Effector CD8-positive, alpha-beta T cell (primary cell): ENCODE measurements around the gene CDK19.
"Not testable (repeated sequence)": the region's sequence is repeated elsewhere in the genome, so short reads cannot be mapped to it uniquely, and the experiment has no call there.

ENCODE experiments used
- DNase-seq: peaks from one replicate; lab custom pipeline; 2025; lab: John Stamatoyannopoulos, UW

Gene CDK19

GRCh38 chr6:110577596-110578167 is 237.6 kb downstream of the CDK19 start:
- not testable (repeated sequence) for DNase-seq

- DNase-seq = no peak
Measured at GRCh38 chr6:110575925-110576463, 239.3 kb downstream of the CDK19 start.

DNA sequence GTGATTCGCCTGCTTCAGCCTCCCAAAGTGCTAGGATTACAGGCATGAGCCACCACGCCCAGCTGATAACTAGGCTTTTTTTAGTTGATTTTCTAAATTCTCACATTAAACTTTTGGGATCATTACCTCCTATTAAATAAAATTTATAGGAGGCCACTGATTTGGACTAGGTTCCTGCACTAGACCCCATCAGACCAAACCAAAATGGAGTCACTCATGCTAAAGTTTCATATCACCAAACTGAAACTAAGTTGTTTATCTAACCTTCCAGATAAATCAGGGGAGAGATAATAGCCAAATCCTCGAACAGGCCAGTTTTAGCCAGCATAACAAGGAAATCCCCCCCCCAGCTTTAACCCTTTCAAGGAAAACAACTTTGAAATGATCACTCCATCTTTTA is 240.5 kb downstream of the CDK19 start:
- DNase-seq = no peak

DNA sequence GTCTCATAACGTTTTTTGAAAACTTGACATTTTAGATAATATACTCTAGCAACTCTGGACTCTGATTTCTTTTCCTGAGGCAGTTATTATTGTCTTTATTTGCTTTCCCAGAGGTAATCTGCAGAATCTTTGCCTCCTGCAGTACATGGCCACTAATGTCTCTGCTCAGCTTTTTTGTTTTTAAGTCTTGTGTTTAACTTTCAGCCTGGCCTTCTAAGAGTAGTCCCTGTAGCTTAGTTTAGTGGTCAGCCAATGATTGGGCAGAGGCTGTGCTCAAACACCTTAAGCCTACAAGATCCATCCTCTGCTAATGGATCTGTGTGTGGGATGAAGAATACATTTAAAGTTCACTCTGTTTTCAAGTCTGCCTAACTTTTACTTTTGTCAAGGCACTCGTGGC is 241.7 kb downstream of the CDK19 start:
- no peak for DNase-seq

DNA sequence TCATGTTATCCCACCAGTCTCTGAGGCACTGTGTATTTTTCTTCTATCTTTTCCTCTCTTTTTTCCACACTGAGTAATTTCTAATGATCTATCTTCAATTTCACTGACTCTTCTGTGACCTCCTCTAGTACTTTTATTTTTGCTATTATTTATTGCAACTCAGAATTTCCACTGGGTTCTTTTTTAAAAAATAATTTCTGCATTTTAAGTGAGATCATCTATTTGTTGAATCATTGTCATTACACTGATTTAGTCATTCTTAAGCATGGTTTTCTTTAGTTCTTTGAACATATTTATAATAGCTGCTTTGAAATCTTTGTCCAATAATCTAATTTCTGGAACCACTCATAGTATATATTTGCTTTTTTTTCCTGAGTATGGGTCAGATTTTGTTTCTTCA is 242.1 kb downstream of the CDK19 start:
- no peak for DNase-seq

DNA sequence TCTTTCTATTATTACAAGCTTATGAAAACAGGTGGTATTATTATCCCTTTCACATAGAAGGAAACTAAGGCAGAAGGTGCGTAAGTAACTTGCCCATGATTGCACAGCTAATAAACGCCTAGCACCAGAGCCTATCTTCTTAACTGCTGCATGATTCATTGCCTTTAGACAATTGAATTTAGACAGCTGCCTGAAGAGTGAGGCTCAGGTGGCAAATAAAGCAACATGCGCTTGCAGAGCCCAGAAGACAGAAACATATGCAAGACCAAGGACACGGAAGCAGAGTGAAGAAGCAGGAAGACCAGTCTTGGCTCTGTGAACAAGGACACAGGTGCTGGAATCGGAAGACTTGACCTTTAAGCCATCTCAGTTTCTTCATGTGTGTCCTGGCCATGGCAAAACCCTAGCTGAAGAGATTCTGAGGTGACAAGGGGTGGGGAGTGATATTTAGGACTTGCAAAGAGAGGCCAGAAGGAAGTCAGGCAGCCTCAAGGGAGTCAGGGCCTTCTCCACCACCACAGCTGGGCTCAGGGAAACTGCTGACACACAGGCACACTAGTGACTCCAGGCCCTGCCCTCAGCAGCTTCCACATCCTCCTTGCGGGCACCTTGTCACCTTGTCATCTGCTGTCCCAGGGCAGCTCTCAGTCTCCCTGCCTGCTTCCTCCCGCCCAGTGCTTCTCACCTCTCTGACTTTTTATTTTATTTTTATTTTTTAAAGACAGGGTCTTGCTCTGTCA is 247.1 kb downstream of the CDK19 start:
- DNase-seq = no peak

- DNase-seq = no peak
Measured at GRCh38 chr6:110566346-110567125, 248.7 kb downstream of the CDK19 start.

DNA sequence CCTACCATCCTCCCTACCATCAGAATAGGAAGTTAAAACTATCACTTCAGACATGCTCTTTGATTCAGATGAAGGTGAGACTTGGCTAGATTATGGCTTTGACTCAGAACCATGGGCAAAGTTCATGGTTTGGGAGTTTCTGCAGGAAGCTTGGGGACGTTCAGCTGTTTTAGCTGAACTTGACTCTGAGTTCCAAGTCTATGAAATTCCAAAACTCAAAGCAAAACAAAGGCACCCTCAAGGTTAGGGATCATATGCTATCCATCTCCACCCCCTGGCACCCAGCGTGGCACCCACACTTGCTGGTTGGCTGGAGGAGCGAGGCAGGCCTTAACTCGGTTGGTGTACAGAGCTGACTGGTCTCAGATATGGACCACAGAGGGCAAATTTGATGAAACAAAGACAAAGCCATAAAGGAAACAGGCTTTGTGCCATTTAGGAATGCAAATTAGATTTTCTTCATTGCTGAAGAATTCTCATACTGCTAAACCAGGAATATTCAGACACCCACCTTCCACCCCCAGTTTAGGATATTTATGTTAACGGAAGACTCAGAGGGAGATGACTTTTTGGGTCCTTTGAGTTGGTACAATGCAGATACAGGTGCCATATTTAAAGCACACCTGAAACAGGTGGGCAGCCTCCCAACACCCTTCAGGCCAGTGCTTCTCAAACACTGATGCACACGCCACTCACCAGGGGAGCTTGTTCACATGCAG is 250.4 kb downstream of the CDK19 start:
- DNase-seq = no peak

- no peak for DNase-seq
Measured at GRCh38 chr6:110563711-110564110, 251.6 kb downstream of the CDK19 start.

DNA sequence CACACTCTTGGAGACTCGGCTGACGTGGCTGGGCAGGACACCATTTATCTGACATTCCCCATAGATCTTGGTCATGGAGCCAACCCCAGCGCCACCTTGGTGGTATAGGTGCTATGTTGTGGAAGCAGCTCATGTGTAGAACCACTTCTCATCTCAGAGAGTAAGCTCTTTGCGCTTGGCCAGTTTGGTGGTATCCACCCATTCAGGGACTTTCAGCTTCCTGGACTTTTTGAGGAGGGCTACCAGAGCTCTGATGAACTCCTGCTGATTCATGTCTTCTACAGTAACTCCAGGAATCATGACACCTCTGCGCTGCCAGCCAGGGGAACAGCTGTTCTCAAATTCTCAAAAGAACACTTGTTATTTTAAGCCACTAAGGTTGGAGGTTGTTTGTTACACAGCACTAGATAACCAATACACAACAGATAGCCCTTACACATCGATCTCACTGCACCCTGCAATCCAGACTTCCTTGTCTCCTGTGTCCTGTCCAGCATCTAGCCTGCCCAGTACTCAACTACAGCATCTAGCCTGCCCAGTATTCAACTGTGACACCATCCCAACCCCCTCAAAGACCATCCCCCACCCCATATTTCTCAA is 252.9 kb downstream of the CDK19 start:
- no peak for DNase-seq

DNA sequence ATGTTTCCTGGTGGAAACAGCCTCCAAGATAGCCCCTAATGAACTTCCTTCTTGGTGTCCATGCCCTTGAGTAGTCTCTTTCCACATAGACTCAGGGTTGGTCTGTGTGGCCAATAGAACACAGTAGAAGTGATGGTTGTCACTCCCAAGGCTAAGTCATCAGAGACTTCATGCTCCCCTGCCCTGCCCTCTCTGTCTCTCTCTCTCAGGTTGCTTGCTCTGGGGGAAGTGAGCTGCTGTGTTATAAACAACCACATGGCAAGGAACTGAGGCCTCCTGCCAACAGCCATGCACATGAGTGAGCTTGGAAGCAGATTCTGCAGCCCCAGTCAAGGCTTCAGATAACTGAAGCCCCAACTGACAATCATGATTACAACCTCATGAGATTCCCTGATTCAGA is 253.6 kb downstream of the CDK19 start:
- no peak for DNase-seq

DNA sequence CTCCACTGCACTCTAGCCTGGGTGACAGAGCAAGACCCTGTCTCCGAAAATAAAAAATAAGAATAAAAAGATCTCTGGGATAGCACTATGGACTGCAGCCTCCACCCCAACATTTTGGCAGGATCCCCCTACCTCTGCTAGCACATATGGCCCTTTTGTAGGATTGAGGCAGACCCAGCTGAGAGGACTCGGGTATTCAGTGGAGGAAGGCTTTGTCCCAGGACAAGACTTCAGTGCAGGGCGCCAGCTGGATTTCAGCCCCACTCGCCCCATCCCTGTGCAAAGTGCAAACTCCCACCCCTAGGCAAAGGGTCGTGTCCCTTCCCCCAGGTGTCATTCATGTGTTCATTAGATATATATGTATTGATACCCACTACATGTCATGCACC is 254.3 kb downstream of the CDK19 start:
- no peak for DNase-seq

DNA sequence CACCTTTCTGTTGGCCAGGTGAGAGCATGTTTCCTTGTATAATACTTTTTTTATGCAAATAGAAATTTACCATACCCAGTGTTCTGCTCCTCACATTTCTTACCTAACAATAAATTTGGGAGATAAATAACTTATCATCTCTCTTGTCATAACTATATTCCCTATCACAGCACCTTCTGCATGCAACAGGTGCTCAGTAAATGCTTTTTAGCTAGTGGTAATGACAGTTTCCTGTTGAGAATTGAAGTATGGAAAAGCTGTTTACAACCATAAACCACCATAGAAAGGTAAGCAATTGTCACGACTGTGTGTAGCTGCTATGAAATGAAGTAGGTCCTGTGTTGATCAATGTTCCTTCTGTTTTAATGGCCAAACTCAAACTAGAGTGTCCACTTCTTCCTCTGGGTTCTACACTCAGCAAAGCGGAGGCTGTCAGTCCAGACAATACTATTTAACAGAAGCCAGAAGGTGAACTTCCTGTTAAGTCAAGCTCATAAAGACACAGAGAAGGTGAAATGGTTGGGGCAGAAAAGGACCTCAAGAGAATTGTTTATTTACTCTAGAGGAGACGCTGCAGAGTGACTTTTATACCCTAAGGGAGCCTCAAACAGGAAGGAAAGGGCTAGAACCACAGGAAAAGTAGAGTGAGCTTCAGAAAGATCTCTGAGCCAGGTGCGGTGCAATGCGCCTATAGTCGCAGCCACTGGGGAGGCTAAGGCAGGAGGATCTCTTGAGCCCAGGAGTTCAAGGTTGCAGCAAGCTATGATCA is 254.8 kb downstream of the CDK19 start:
- no peak for DNase-seq
